ENCODE data around the gene NBPF9.
"Not testable (repeated sequence)": the region's sequence is repeated elsewhere in the genome, so short reads cannot be mapped to it uniquely, and the experiment has no call there.

The NBPF9 gene

GRCh38 chr1:149015522-149015921, 87.8 kb downstream of the NBPF9 start:
- DNase-seq (ENCODE audit: low spot score): not testable (repeated sequence)

DNA sequence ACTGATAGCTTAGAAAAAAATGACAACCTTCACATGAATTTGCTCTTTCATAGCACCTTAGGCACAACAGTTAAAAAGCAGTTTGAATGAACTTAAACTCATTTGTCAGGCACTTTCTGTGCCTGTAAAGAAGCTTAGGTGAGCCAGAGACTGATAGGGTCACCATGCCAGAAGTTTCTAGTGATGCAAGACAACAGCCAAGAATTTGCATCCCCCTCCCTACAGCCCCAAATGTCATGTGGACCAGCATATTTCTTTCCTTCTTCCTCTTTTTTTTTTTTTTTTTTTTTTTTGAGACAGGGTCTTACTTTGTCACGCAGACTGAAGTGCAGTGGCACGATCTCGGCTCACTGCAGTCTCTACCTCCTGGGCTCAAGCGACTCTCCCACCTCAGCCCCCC, 89.8 kb downstream of the NBPF9 start:
- not testable (repeated sequence) for DNase-seq (ENCODE audit: low spot score)

- DNase-seq (ENCODE audit: low spot score): not testable (repeated sequence)
Observed at GRCh38 chr1:149012599-149012998, 90.8 kb downstream of the NBPF9 start.

DNA sequence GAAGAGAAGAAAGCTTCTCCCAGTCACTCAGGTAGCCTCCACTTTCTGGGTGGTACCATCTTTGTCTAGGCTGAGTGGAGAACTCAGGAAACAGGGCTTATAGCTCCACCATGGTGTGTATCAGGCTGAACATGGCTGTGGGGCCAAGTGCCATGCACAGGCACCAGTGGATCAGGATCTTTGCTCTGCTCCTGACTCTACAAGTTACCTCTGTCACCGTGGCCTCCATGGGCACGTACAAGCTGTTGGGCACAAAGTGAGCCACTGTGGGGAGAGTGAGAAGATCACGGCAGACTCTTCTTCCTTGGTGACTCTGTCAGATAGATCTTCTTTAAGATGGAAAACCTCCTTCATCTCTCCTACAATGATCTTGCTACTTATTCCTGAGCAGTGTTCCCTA, 93.6 kb downstream of the NBPF9 start:
- not testable (repeated sequence) for DNase-seq (ENCODE audit: low spot score)

DNA sequence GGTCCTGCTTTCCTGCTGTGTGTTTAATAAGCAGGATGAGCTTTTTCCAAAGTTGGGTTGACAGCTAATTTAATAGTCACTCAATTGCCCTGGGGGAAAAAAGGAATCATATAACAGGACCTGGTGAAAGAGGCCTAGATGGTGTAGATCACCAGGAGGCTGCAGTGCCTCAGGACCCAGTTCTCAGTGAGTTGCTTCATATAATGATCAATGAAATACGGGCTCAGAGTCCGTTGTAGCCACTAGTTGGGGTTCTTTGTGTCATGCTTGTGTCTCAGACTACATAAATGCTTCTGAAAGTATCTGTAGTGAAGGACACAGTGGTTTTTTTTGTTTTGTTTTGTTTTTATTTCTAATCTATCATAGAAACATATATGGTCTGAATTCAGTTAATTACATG, 94.6 kb downstream of the NBPF9 start:
- not testable (repeated sequence) for DNase-seq (ENCODE audit: low spot score)

GRCh38 chr1:149008326-149008725, 95.0 kb downstream of the NBPF9 start:
- not testable (repeated sequence) for DNase-seq (ENCODE audit: low spot score)
